ENCODE measurements around the gene CYP4F2. TPM values are rescaled to one million over a fixed set of nuclear protein-coding genes. Genes with fewer than 3 reads are reported as not detected.

The CYP4F2 gene
- total and polyA plus RNA-seq, 7 experiments from 2014 or later = 0.42 TPM; not detected in 6

DNA sequence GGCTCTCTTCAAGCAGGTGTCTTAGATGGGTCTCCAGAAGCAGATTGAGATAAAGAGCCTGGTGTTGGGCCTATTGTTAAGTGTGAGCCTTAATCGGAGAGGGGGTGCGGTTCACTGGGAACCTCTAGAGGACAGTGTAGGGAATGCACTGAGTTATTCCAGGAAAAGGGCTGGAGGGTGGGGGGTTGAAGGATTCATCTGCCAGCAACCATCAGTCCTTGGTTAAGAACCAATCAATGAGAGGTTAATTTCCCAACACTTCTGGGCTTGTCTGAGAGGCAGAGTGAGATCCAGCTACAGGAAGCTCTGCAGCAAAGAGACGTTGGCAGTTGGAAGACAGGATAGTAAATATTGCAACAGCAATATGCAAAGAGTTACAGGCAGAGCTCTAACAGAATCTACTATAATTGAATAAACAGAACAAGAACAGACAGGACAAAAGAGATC is 28.7 kb downstream of the CYP4F2 start:
- H3K4me1 ChIP-seq (ENCODE audit: control insufficient read depth in 2 of 2, insufficient read depth in 2 of 2, low read length in 2 of 2) = peaks cover 4 to 5% of the 10 kb centered on the region in 2 donors
- no peaks in the 10 kb centered on the region for H3K9me3 ChIP-seq (ENCODE audit: control insufficient read depth in 2 of 3, low read length in 3 of 3)
- Mint-ChIP-seq H3K27ac (peak overlapping the region in 2 of 9 donors; percentile 0 to 12), H3K4me3 (no peak overlapping the region), H3K4me1 (peaks cover 5 to 20% (median 12%) of the 10 kb centered on the region in 7 donors), H3K36me3 (peaks cover 0 to 4% (median 0%) of the 10 kb centered on the region in 5 donors), H3K27me3 (peaks cover 6 to 13% (median 9%) of the 10 kb centered on the region in 5 donors), H3K9me3 (peaks cover 0 to 6% (median 0%) of the 10 kb centered on the region in 11 donors)
- CTCF ChIA-PET = interaction anchor here (1.1 to 1.9 kb wide), 6 partner anchors 12 to 293 kb away, joined by 3 to 13 read pairs (median 6); no protein-coding TSS in a partner anchor
- intact Hi-C loops (cut with micrococcal nuclease) = loop anchor here (1.0 to 2.0 kb wide), 6 partner anchors 32 to 313 kb away; no protein-coding TSS in a partner anchor
- POLR2A ChIA-PET = interaction anchor here (0.7 to 1.6 kb wide), 2 partner anchors 33 to 1332 kb away, joined by 4 to 5 read pairs; no protein-coding TSS in a partner anchor
- H3K36me3 ChIP-seq (ENCODE audit: control insufficient read depth in 2 of 3, insufficient read depth in 3 of 3, low read length in 3 of 3) = no peaks in the 10 kb centered on the region
- ATAC-seq = peak; percentile 89
- peak in 7 of 9 donors; percentile 24 to 55 (median 45) for DNase-seq
- no peak overlapping the region for H3K27ac ChIP-seq (ENCODE audit: low read depth, low read length)
- no peaks in the 10 kb centered on the region for H3K27me3 ChIP-seq (ENCODE audit: control insufficient read depth in 2 of 2, insufficient read depth in 2 of 2, low read length in 2 of 2)
- no peak overlapping the region for H3K4me3 ChIP-seq (ENCODE audit: low read length)

DNA sequence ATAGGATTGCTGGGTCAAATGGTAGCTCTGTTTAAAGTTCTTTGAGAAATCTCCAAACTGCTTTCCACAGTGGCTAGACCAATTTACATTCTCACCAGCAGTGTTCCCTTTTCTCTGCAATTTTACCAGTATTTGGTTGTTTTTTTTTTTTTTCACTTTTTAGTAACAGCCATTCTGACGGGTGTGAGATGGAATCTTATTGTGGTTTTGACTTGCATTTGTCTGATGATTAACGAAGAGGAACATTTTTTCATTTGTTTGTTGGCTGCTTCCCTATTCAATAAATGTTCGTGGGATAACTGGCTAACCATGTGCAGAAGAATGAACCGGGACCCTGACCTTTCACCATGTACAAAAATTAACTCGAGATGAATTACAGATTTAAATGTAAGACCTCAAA is 31.2 kb downstream of the CYP4F2 start:
- no peak overlapping the region for H3K4me3 Mint-ChIP-seq
- ATAC-seq (no peak), DNase-seq (no peak)
- Histone ChIP-seq H3K27ac (ENCODE audit: low read depth, low read length) (no peak overlapping the region), H3K9me3 (ENCODE audit: control insufficient read depth in 2 of 3, low read length in 3 of 3) (no peaks in the 10 kb centered on the region), H3K27me3 (ENCODE audit: control insufficient read depth in 2 of 2, insufficient read depth in 2 of 2, low read length in 2 of 2) (no peaks in the 10 kb centered on the region), H3K4me1 (ENCODE audit: control insufficient read depth in 2 of 2, insufficient read depth in 2 of 2, low read length in 2 of 2) (peaks cover 4 to 5% of the 10 kb centered on the region in 2 donors), H3K4me3 (ENCODE audit: low read length) (no peak overlapping the region), H3K36me3 (ENCODE audit: control insufficient read depth in 2 of 3, insufficient read depth in 3 of 3, low read length in 3 of 3) (no peaks in the 10 kb centered on the region)
- no peaks in the 10 kb centered on the region for H3K9me3 Mint-ChIP-seq
- ChIA-PET POLR2A (no interaction called here), CTCF (no interaction called here)
- H3K27me3 Mint-ChIP-seq = peaks cover 0 to 7% (median 0%) of the 10 kb centered on the region in 5 donors
- no peaks in the 10 kb centered on the region for H3K36me3 Mint-ChIP-seq
- H3K4me1 Mint-ChIP-seq = peaks cover 5 to 17% (median 10%) of the 10 kb centered on the region in 7 donors
- intact Hi-C loops (cut with micrococcal nuclease) = no loop called here
- H3K27ac Mint-ChIP-seq = no peak overlapping the region

DNA sequence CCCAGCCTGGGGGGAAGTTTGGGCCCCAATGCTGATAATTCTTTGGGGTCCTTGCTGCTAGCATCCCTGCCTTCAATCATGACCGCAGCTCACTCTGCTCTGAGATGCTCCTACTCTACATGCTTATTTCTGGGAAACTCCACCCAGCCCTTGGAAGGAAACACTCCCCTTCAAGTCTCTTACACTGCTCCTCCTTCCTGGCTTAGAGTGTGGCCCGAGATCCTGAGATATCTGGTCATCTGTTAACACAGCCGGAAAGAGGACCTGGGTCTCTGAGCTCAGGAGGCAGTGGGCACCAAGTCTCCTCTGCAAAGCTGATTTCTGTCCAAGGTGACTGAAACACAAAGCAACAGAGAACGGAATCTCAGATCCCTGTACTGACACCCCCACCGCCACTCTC is 33.0 kb downstream of the CYP4F2 start:
- CTCF ChIA-PET = interaction anchor here (0.9 kb wide), 2 partner anchors 13 to 51 kb away, joined by 3 read pairs; no protein-coding TSS in a partner anchor
- peaks cover 4 to 12% (median 8%) of the 10 kb centered on the region in 7 donors for H3K4me1 Mint-ChIP-seq
- intact Hi-C loops (cut with micrococcal nuclease) = no loop called here
- Histone ChIP-seq H3K27ac (ENCODE audit: low read depth, low read length) (no peak overlapping the region), H3K27me3 (ENCODE audit: control insufficient read depth in 2 of 2, insufficient read depth in 2 of 2, low read length in 2 of 2) (no peaks in the 10 kb centered on the region), H3K4me1 (ENCODE audit: control insufficient read depth in 2 of 2, insufficient read depth in 2 of 2, low read length in 2 of 2) (no peaks in the 10 kb centered on the region), H3K4me3 (ENCODE audit: low read length) (no peak overlapping the region), H3K9me3 (ENCODE audit: control insufficient read depth in 2 of 3, low read length in 3 of 3) (no peaks in the 10 kb centered on the region), H3K36me3 (ENCODE audit: control insufficient read depth in 2 of 3, insufficient read depth in 3 of 3, low read length in 3 of 3) (no peaks in the 10 kb centered on the region)
- H3K27ac Mint-ChIP-seq = peak overlapping the region in 1 of 9 donors; percentile 37
- no peaks in the 10 kb centered on the region for H3K36me3 Mint-ChIP-seq
- H3K27me3 Mint-ChIP-seq = peaks cover 0 to 7% (median 6%) of the 10 kb centered on the region in 5 donors
- POLR2A ChIA-PET = no interaction called here
- H3K4me3 Mint-ChIP-seq = peak overlapping the region in 1 of 10 donors; percentile 33
- H3K9me3 Mint-ChIP-seq = no peaks in the 10 kb centered on the region
- no peak for DNase-seq
- ATAC-seq = no peak

DNA sequence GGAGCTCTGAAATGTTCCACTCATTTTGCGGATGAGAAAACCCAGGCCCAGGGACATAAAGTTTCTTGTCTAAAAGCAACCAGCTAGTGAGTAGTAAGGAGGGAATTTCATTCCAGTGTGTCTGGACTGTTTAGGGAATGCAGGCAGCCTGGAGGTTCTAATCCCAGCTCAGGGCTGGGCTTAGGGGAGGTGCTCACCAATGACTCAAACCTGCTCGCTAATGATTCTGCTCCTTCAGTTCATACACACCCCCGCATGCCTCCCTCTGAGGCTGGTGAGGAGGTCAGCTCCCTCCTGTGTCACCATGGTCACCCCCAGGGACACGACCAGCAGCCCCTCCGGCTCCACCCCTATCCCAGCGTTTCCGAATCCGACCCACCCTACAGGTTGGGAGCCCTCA is 34.6 kb downstream of the CYP4F2 start:
- Mint-ChIP-seq H3K4me3 (no peak overlapping the region), H3K9me3 (no peaks in the 10 kb centered on the region), H3K36me3 (no peaks in the 10 kb centered on the region), H3K27me3 (peaks cover 0 to 6% (median 0%) of the 10 kb centered on the region in 5 donors), H3K27ac (no peak overlapping the region), H3K4me1 (peaks cover 0 to 5% (median 0%) of the 10 kb centered on the region in 7 donors)
- H3K4me1 ChIP-seq (ENCODE audit: control insufficient read depth in 2 of 2, insufficient read depth in 2 of 2, low read length in 2 of 2) = no peaks in the 10 kb centered on the region
- H3K27ac ChIP-seq (ENCODE audit: low read depth, low read length) = no peak overlapping the region
- intact Hi-C loops (cut with micrococcal nuclease) = no loop called here
- H3K9me3 ChIP-seq (ENCODE audit: control insufficient read depth in 2 of 3, low read length in 3 of 3) = no peaks in the 10 kb centered on the region
- CTCF ChIA-PET = no interaction called here
- POLR2A ChIA-PET = no interaction called here
- no peaks in the 10 kb centered on the region for H3K27me3 ChIP-seq (ENCODE audit: control insufficient read depth in 2 of 2, insufficient read depth in 2 of 2, low read length in 2 of 2)
- no peak overlapping the region for H3K4me3 ChIP-seq (ENCODE audit: low read length)
- no peaks in the 10 kb centered on the region for H3K36me3 ChIP-seq (ENCODE audit: control insufficient read depth in 2 of 3, insufficient read depth in 3 of 3, low read length in 3 of 3)
- DNase-seq = no peak
- no peak for ATAC-seq

- Histone ChIP-seq H3K27ac (ENCODE audit: low read depth, low read length) (no peak overlapping the region), H3K36me3 (ENCODE audit: control insufficient read depth in 2 of 3, insufficient read depth in 3 of 3, low read length in 3 of 3) (no peaks in the 10 kb centered on the region), H3K4me3 (ENCODE audit: low read length) (no peak overlapping the region), H3K27me3 (ENCODE audit: control insufficient read depth in 2 of 2, insufficient read depth in 2 of 2, low read length in 2 of 2) (no peaks in the 10 kb centered on the region), H3K4me1 (ENCODE audit: control insufficient read depth in 2 of 2, insufficient read depth in 2 of 2, low read length in 2 of 2) (no peaks in the 10 kb centered on the region), H3K9me3 (ENCODE audit: control insufficient read depth in 2 of 3, low read length in 3 of 3) (no peaks in the 10 kb centered on the region)
- Mint-ChIP-seq H3K36me3 (no peaks in the 10 kb centered on the region), H3K4me1 (peaks cover 0 to 5% (median 0%) of the 10 kb centered on the region in 7 donors), H3K9me3 (no peaks in the 10 kb centered on the region), H3K27me3 (peaks cover 0 to 6% (median 0%) of the 10 kb centered on the region in 5 donors), H3K27ac (no peak overlapping the region), H3K4me3 (no peak overlapping the region)
- POLR2A ChIA-PET = no interaction called here
- intact Hi-C loops (cut with micrococcal nuclease) = no loop called here
- no peak for DNase-seq
- CTCF ChIA-PET = no interaction called here
- ATAC-seq = no peak
Measured at GRCh38 chr19:15862444-15862843, 35.4 kb downstream of the CYP4F2 start.

DNA sequence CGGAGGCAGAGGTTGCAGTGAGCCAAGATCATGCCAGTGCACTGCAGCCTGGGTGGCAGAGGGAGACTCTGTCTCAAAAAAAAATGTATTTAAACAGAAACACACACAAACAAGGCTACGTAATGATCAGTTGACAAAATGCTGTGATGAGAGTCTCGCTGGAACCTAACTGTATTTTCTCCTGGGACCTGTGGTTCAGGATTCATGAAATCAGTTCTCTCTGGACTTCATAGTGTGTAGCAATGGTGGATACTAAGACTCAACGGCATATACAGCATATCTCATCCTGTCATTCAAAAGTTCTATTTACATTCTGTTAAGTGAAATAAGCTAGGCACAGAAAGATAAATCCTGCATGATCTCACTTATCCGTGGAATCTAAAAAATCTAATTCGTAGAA is 37.4 kb downstream of the CYP4F2 start:
- H3K4me1 ChIP-seq (ENCODE audit: control insufficient read depth in 2 of 2, insufficient read depth in 2 of 2, low read length in 2 of 2) = no peaks in the 10 kb centered on the region
- H3K27me3 ChIP-seq (ENCODE audit: control insufficient read depth in 2 of 2, insufficient read depth in 2 of 2, low read length in 2 of 2) = no peaks in the 10 kb centered on the region
- ATAC-seq (no peak), DNase-seq (no peak)
- intact Hi-C loops (cut with micrococcal nuclease) = no loop called here
- Mint-ChIP-seq H3K4me1 (no peaks in the 10 kb centered on the region), H3K9me3 (no peaks in the 10 kb centered on the region), H3K4me3 (no peak overlapping the region), H3K27me3 (peaks cover 0 to 6% (median 0%) of the 10 kb centered on the region in 5 donors), H3K27ac (no peak overlapping the region), H3K36me3 (no peaks in the 10 kb centered on the region)
- ChIA-PET CTCF (no interaction called here), POLR2A (no interaction called here)
- H3K4me3 ChIP-seq (ENCODE audit: low read length) = no peak overlapping the region
- H3K27ac ChIP-seq (ENCODE audit: low read depth, low read length) = no peak overlapping the region
- H3K9me3 ChIP-seq (ENCODE audit: control insufficient read depth in 2 of 3, low read length in 3 of 3) = no peaks in the 10 kb centered on the region
- H3K36me3 ChIP-seq (ENCODE audit: control insufficient read depth in 2 of 3, insufficient read depth in 3 of 3, low read length in 3 of 3) = no peaks in the 10 kb centered on the region

GRCh38 chr19:15859187-15859586 is 38.7 kb downstream of the CYP4F2 start:
- ChIA-PET POLR2A (no interaction called here), CTCF (interaction anchor here (0.7 kb wide), 1 partner anchor 289 kb away, joined by 3 read pairs; no protein-coding TSS in a partner anchor)
- intact Hi-C loops (cut with micrococcal nuclease) = no loop called here
- Histone ChIP-seq H3K27me3 (ENCODE audit: control insufficient read depth in 2 of 2, insufficient read depth in 2 of 2, low read length in 2 of 2) (no peaks in the 10 kb centered on the region), H3K4me1 (ENCODE audit: control insufficient read depth in 2 of 2, insufficient read depth in 2 of 2, low read length in 2 of 2) (no peaks in the 10 kb centered on the region), H3K4me3 (ENCODE audit: low read length) (no peak overlapping the region), H3K36me3 (ENCODE audit: control insufficient read depth in 2 of 3, insufficient read depth in 3 of 3, low read length in 3 of 3) (no peaks in the 10 kb centered on the region), H3K27ac (ENCODE audit: low read depth, low read length) (no peak overlapping the region), H3K9me3 (ENCODE audit: control insufficient read depth in 2 of 3, low read length in 3 of 3) (no peaks in the 10 kb centered on the region)
- Mint-ChIP-seq H3K36me3 (no peaks in the 10 kb centered on the region), H3K4me1 (no peaks in the 10 kb centered on the region), H3K4me3 (no peak overlapping the region), H3K27ac (no peak overlapping the region), H3K9me3 (no peaks in the 10 kb centered on the region), H3K27me3 (peaks cover 0 to 6% (median 0%) of the 10 kb centered on the region in 5 donors)
- ATAC-seq = no peak
- no peak for DNase-seq
